ES-I3 (cell line): ENCODE results near the gene RANGRF.

Experiments used
- H3K36me3 ChIP-seq: 2 replicates; pipeline ENCODE4 v1.6.1; 2013; ENCODE audit warnings: mild to moderate bottlenecking, low read length, control low read depth, moderate library complexity; ENCODE audit not compliant: insufficient read depth
- H3K4me1 ChIP-seq: 2 replicates; pipeline ENCODE4 v1.6.1; 2013; ENCODE audit warnings: mild to moderate bottlenecking, control low read depth, low read length; ENCODE audit not compliant: insufficient read depth
- H3K9ac ChIP-seq: 2 replicates; pipeline ENCODE4 v1.6.1; 2013; ENCODE audit warnings: low read depth, mild to moderate bottlenecking, low read length, moderate library complexity
- H3K9me3 ChIP-seq: 2 replicates; pipeline ENCODE4 v1.6.1; 2013; ENCODE audit warnings: mild to moderate bottlenecking, low read length, moderate library complexity; ENCODE audit not compliant: control insufficient read depth, insufficient read depth

Gene RANGRF

GRCh38 chr17:8333281-8333680, 44.8 kb downstream of the RANGRF start:
- Histone ChIP-seq H3K9me3 (no peaks in the 10 kb centered on the region), H3K36me3 (no peaks in the 10 kb centered on the region), H3K4me1 (peaks cover 9% of the 10 kb centered on the region), H3K9ac (no peak overlapping the region)

GRCh38 chr17:8337802-8338752, 49.6 kb downstream of the RANGRF start:
- Histone ChIP-seq H3K36me3 (no peaks in the 10 kb centered on the region), H3K9ac (no peak overlapping the region), H3K9me3 (no peaks in the 10 kb centered on the region), H3K4me1 (peaks cover 21% of the 10 kb centered on the region)

DNA sequence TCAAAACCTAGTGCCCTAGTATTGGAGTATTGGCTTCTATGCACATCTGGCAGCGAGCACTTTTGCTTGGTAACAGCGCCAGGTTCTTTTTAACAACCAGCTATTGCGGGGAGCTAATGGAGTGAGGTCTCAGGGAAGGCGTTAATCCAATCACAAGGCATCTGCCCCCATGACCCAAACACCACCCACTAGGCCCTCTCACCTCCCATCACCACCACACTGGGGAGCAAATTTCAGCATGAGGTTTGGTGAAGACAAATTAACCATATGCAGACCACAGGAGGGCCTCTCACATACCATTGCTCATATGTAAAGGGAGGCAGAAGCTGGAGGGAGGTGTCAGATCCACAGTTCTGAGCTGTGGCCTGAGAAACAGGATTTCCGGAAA, 50.3 kb downstream of the RANGRF start:
- H3K9me3 ChIP-seq = no peaks in the 10 kb centered on the region
- no peaks in the 10 kb centered on the region for H3K36me3 ChIP-seq
- H3K9ac ChIP-seq = no peak overlapping the region
- peaks cover 21% of the 10 kb centered on the region for H3K4me1 ChIP-seq

GRCh38 chr17:8339540-8339939, 51.1 kb downstream of the RANGRF start, which contains the start of gene ODF4:
Gene ODF4, plus strand, starts transcription at chr17:8339840. Its CDS starts 212 bp downstream, at chr17:8340052.
- no peak within 1 kb of the TSS for H3K9ac ChIP-seq
- no peaks in the 10 kb centered on the region for H3K36me3 ChIP-seq
- peaks cover 18% of the 10 kb centered on the region for H3K4me1 ChIP-seq
- no peaks in the 10 kb centered on the region for H3K9me3 ChIP-seq
